ENCODE measurements around the gene POLG.

The POLG gene

DNA sequence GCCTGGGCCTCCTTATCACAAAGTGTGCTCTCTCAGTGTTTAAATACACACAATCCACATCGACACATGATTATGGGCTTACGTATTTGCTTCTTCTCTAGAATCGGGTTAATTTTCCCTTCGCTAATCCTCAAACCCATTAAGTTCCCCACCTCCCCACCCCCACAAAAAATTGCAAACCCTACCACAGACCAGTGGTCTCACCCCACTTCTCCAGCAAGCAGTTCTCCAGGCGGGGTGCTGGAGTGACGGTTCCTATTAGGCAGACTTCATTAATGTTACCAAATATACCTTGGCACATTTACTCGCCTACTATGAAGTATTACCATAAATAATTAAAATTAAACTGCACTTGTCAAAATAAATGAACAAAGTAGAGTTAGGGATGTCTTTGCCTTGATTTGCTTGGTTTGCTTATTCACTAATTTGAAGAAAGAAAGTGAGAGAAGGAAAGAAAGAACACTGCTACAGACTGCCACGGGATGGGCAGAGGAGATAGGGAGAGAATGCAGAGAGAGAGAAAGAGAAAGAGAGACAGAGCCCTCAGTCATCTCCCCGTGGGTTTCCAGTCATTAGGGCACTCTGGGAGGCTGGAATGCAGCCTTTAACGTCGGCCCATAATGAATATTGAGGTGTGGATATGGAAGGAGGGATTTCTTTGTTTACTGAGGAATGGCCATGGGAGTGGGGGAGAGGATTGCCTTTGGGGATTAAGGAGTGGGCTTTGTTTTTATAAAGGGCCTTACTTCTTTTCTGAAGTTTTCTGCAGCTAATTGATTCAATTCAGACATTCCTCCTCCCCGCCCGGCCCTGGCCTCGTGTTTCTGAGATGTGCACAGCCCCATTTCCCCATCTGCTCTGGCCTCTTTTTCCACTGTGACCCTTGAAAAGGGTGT, 39.7 kb upstream of the POLG start:
- TF ChIP-seq, protein P1, sequence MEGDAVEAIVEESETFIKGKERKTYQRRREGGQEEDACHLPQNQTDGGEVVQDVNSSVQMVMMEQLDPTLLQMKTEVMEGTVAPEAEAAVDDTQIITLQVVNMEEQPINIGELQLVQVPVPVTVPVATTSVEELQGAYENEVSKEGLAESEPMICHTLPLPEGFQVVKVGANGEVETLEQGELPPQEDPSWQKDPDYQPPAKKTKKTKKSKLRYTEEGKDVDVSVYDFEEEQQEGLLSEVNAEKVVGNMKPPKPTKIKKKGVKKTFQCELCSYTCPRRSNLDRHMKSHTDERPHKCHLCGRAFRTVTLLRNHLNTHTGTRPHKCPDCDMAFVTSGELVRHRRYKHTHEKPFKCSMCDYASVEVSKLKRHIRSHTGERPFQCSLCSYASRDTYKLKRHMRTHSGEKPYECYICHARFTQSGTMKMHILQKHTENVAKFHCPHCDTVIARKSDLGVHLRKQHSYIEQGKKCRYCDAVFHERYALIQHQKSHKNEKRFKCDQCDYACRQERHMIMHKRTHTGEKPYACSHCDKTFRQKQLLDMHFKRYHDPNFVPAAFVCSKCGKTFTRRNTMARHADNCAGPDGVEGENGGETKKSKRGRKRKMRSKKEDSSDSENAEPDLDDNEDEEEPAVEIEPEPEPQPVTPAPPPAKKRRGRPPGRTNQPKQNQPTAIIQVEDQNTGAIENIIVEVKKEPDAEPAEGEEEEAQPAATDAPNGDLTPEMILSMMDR (IDR thresholded peaks at IDR 0.05; ENCODE audit: low read depth, low read length, missing control alignments) = no peak
- no peak overlapping the region for H3K4me3 ChIP-seq (replicated peaks; ENCODE audit: low read depth, low read length)
- DNase-seq (ENCODE audit: extremely low read depth, low read depth) = no peak

DNA sequence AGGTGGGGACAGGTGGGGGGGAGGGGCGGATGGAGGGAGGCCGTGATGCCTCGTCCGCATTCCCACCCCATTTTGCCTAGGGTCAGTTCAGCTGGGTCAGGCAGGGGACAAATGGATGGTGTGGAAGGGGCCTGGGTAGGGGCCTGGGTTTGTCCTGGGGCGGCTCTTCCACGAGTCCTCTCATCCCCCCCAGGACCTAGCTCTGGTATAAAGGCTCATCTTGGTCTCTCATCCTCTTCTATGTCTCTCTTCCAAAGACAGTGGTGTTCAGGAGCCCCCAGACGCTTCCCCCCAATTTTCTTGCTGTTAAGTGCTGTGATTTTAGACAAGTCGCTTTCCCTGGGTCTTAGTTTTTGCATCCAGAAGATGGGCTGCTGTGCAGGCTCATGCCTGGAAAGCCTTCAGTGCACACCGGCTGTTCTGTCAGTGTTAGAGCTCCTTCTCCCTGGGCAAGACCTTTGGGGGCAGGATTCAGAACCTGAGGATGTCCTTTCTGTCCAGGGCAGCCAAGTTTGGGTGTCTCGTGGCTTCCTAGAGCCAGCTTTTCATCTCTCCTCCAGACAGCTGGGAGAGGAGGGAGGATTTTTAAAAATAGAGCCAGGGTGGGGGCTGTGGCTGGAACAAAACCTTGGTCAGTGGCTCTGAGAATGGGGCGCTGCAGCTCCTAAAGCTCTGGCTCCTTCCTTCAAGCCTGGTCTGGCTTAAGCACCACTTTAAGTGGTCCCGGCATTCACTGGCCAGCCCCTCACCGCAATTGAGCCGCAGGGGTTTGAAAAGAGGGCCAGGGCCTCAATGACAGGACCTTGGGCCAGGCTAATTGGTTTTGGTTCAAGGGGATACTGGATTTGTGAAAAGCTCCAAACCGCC, 37.7 kb upstream of the POLG start:
- TF ChIP-seq, protein P1 (IDR thresholded peaks at IDR 0.05; ENCODE audit: low read depth, low read length, missing control alignments) = no peak

DNA sequence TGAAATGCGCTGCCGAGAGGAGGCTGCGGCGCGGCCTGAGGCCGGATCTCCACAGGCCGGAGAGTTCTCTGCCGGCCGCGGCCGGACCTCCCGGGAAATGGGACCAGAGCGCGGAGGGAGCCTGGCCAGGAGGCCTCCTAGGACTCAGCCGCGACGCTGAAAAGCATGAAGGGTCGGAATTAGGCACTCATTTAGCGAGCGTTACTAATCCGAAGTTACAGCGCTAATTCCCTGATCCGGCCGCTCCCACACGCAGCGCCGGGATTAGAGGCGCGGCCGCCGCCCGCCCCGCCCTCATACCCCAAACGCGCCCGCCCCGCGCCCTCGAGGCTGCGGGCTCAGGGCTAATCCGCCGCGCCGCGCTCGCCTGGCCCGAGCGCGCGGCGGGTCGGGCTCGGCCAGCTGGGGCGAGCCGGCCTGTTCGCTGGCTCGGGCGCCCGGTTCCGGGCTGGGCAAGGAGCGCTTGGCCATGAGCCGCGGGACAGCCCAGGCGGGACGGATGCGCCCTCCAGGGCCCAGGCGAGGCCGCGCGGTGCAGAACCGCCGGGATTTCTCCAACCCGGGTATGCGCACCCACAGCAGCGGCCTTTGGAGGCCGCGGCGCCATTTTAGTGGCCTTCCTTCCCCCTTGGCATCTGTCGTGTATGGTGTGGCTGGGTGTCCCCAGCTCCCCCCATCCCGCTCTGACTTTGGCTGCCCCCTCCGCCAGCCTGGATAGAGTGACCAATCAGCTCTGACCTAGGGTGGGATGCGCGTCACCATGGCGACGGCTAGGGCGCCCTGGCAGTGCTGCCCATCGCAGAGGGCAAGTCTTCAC, 36.8 kb upstream of the POLG start:
- TF ChIP-seq, protein P1 (IDR thresholded peaks at IDR 0.05; ENCODE audit: low read depth, low read length, missing control alignments) = no peak
- no peak for DNase-seq (ENCODE audit: extremely low read depth, low read depth)
- H3K4me3 ChIP-seq (replicated peaks; ENCODE audit: low read depth, low read length) = no peak overlapping the region

More for the DNA sequence above, 37.7 kb upstream of the POLG start:
- no peak for DNase-seq (ENCODE audit: extremely low read depth, low read depth)
- H3K4me3 ChIP-seq (replicated peaks; ENCODE audit: low read depth, low read length) = no peak overlapping the region

DNA sequence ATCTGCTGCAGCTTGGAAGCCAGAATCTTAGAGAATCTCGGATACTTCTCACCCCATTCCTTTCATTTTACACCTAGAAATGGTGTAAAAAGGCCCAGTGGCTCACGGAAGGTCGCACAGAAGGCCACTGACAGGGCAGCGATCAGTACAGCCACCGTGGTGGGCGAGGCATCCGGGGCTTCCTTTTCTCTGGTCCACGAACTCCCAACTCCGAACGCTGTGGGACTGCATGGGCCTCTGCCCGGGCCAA, 36.3 kb upstream of the POLG start:
- TF ChIP-seq, protein P1 (IDR thresholded peaks at IDR 0.05; ENCODE audit: low read depth, low read length, missing control alignments) = no peak
- no peak overlapping the region for H3K4me3 ChIP-seq (replicated peaks; ENCODE audit: low read depth, low read length)
- no peak for DNase-seq (ENCODE audit: extremely low read depth, low read depth)

DNA sequence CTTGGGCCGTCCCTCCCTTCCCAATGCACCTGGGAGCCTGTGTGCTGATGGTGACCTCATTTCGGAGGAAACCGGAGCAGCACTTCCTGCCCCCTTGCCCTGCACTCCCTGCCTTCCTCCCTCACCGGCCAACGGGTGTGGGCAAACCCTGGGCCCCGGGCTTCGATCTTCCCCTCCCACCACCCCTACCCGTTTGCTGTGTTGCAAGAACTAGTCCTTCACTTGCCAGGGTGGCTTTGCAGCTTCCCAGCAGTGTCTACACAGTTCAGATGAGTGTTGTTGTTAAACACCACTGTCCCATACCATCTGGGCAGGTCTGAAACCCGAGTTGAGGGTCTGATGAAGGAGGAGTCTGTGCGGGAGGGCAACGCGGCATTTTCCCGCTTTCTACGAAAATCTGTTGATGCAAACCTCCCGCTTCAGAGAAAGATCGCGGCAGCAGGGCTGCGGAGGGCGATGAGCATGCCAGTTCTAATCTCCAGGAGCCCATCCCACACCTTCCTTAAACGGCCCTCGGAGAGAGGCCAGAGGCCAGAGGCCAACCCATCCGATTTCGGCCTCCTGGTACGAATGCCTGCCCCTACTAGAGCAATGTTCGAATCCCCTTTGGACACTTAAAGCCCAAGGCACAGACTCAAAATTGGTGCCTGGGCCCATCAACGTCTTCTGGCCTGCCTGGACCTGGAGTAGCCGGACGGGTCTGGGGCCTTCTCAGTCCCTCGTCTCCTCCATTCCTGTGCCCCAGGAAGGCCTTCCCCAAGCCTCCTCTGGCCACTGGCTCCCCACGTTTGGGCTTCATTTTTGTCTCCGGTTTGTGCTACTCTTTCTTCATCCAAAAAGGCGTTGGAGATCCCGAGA, 35.7 kb upstream of the POLG start:
- TF ChIP-seq, protein P1 (IDR thresholded peaks at IDR 0.05; ENCODE audit: low read depth, low read length, missing control alignments) = no peak
- H3K4me3 ChIP-seq (replicated peaks; ENCODE audit: low read depth, low read length) = no peak overlapping the region
- no peak for DNase-seq (ENCODE audit: extremely low read depth, low read depth)
